Fibroblast of pulmonary artery (primary cell): Measurements from ENCODE around the gene RGS6.
"Not testable (repeated sequence)": the region's sequence is repeated elsewhere in the genome, so short reads cannot be mapped to it uniquely, and the experiment has no call there.

ENCODE experiments used
- DNase-seq: peaks from one replicate; pipeline ENCODE4 v3.0.0-alpha.2; 2010; ENCODE audit warnings: low read depth
- H3K4me3 ChIP-seq: replicated peaks from 2 replicates; pipeline ENCODE4 v1.5.1; 2011; ENCODE audit warnings: low read depth, mild to moderate bottlenecking, control low read depth, low read length, moderate library complexity
- CTCF ChIP-seq: IDR thresholded peaks from 2 replicates; pipeline ENCODE4 v1.5.1; 2011; ENCODE audit warnings: mild to moderate bottlenecking, control low read depth, low read length, inconsistent platforms; ENCODE audit errors: missing control alignments

The RGS6 gene

DNA sequence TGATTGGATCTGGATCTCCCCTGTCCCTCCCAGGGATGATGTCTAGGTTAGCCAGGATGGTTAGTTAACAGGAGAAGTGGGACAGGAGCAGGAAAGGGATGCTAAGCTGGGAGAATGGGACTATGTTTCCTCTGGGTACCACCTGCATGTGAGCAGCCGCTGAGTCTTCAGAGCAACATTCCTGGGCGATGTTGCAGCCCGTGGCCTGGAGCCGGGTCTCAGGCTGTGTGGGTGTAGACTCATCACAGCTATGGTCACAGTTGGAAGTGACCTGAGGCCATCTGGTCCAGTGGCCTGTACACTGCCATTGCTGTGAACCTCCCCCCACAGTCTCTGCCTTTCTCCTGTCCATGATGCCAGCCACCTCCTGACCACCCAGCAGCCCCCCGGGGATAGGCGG is 539.1 kb downstream of the RGS6 start:
- no peak overlapping the region for H3K4me3 ChIP-seq
- no peak for TF ChIP-seq CTCF
- DNase-seq = no peak

DNA sequence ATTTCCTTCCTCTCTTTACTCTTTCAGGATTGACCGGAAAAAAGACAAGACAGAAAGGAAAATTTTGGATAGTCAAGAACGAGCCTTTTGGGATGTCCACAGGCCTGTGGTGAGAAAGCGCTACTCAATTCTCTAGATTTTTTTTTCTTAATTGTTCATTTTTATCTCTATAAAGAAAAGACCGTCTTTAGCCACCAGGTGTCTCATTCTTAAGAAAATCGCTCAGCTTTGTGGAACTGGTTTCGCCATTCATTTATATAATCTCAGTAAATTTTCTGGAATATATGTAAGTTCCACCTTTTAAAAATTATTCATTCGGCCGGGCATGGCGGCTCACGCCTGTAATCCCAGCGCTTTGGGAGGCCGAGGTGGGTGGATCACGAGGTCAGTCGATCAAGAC is 540.6 kb downstream of the RGS6 start:
- H3K4me3 ChIP-seq = no peak overlapping the region
- no peak for TF ChIP-seq CTCF
- DNase-seq = peak; percentile 7

- peak; percentile 13 for DNase-seq
- H3K4me3 ChIP-seq = no peak overlapping the region
- no peak for TF ChIP-seq CTCF
Measured at GRCh38 chr14:72476657-72477499, 544.6 kb downstream of the RGS6 start.

- H3K4me3 ChIP-seq, DNase-seq: not testable (repeated sequence)
Measured at GRCh38 chr14:72477578-72477977, 545.3 kb downstream of the RGS6 start.

GRCh38 chr14:72478471-72478893 is 546.3 kb downstream of the RGS6 start:
- DNase-seq = no peak
- no peak for TF ChIP-seq CTCF
- no peak overlapping the region for H3K4me3 ChIP-seq

DNA sequence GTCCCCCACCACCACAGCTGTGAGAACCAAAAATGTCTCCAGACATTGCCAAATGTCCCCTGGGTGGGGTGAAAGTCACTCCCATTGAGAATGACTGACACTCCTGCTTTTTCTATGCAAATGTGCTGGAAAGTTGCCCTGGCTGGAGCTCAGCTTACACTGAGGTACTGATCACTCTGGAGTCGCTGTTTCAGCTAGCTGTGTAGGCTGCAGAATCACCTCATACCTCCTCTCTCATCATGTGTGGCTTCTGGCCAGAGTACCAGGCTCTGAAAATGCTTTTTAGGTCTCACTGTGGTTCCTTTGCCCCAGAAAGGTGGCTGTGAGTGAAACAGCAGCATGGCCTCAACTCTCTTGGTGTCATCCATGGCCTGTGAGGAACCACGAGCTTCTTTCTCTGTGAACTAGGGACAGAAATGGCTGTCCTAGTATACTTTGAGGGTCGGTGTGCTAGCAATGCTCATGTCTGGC is 547.3 kb downstream of the RGS6 start:
- no peak for DNase-seq
- no peak for TF ChIP-seq CTCF
- no peak overlapping the region for H3K4me3 ChIP-seq

DNA sequence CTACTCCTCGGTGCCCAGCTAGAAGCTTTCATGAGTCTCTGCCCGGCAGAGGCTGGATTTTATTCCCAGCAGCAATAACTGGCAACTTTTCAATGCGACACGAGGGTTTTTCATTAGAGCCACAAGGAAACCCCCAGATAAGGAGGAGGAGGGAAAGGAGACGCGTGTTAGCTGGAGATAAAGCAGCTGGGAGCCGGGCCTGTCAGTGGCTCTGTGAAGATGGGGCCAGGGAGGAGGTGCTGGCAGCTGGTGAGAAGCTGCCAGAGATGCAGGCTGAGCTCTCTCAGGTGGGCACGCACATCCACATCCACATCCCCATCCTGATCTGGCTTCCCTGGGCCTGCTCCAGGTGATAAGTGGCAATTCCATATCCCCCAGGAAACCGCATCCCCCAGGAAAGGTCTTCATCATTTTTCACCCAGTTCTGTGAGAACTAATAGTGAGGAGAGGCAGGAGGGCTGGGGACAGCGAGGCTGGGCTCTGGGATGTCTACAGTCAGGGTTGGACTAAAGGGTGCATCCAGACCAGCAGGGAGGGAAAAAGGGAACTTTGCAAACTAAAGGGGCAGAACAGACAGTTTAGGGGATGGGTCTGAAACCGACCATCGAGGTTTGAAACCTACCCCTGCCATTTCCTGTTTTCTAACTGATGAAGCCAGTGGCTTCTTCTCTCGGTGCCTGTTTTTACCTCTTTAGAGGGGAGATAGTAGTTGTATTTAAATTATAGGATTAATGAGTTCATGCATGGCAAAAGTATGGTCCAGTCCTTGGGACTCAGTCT is 548.4 kb downstream of the RGS6 start:
- no peak for TF ChIP-seq CTCF
- peak; percentile 4 for DNase-seq
- no peak overlapping the region for H3K4me3 ChIP-seq
